ENCODE measurements around the gene PRR11. TPM values are rescaled to one million over a fixed set of nuclear protein-coding genes. Genes with fewer than 3 reads are reported as not detected.

The PRR11 gene
- total RNA-seq, 4 donors from 2014 or later = 0.89 to 2.2 (median 1.3) TPM

- 66 to 74% methylated on average over 5 of the region's 5 CpGs for WGBS, 2 donors
- DNase-seq = no peak
- Histone ChIP-seq H3K4me1 (peaks cover 19 to 21% of the 10 kb centered on the region in 2 donors), H3K9me3 (no peaks in the 10 kb centered on the region), H3K4me3 (replicated peaks in 1 of 3) (no peak overlapping the region), H3K27ac (no peak overlapping the region), H3K27me3 (no peaks in the 10 kb centered on the region), H3K36me3 (no peaks in the 10 kb centered on the region)
- TF ChIP-seq POLR2A (IDR thresholded peaks at IDR 0.05) (no peak), CTCF (IDR thresholded peaks at IDR 0.05) (no peak)
- intact Hi-C loops (cut with DNase I) = loop anchor here (10.0 kb wide), 1 partner anchor 46 kb away; the partner anchor contains the start of gene TRIM37
Measured at GRCh38 chr17:59151006-59151405, 4.5 kb upstream of the PRR11 start.

GRCh38 chr17:59151591-59151990 is 4.0 kb upstream of the PRR11 start:
- Histone ChIP-seq H3K9me3 (no peaks in the 10 kb centered on the region), H3K4me3 (replicated peaks in 1 of 3) (no peak overlapping the region), H3K4me1 (peaks cover 19 to 22% of the 10 kb centered on the region in 2 donors), H3K36me3 (no peaks in the 10 kb centered on the region), H3K27me3 (no peaks in the 10 kb centered on the region), H3K27ac (no peak overlapping the region)
- no peak for TF ChIP-seq POLR2A (IDR thresholded peaks at IDR 0.05)
- TF ChIP-seq CTCF (IDR thresholded peaks at IDR 0.05) = no peak
- intact Hi-C loops (cut with DNase I) = loop anchor here (10.0 kb wide), 1 partner anchor 47 kb away; the partner anchor contains the start of gene TRIM37
- DNase-seq = no peak
- 19 to 30% methylated on average over 1 of the region's 1 CpG for WGBS, 2 donors

- Histone ChIP-seq H3K4me3 (replicated peaks in 1 of 3) (no peak overlapping the region), H3K9me3 (no peaks in the 10 kb centered on the region), H3K4me1 (peaks cover 19 to 22% of the 10 kb centered on the region in 2 donors), H3K27me3 (no peaks in the 10 kb centered on the region), H3K27ac (no peak overlapping the region), H3K36me3 (no peaks in the 10 kb centered on the region)
- 50 to 78% methylated on average over 1 of the region's 1 CpG for WGBS, 2 donors
- no peak for DNase-seq
- TF ChIP-seq CTCF (IDR thresholded peaks at IDR 0.05) (no peak), POLR2A (IDR thresholded peaks at IDR 0.05) (no peak)
- intact Hi-C loops (cut with DNase I) = loop anchor here (10.0 kb wide), 1 partner anchor 48 kb away; the partner anchor contains the start of gene TRIM37
Measured at GRCh38 chr17:59152925-59153324, 2.6 kb upstream of the PRR11 start.

- no peaks in the 10 kb centered on the region for H3K27me3 ChIP-seq
- peak overlapping the region; percentile 2 to 81 (median 80) for H3K27ac ChIP-seq
- intact Hi-C loops (cut with DNase I) = loop anchor here (10.0 kb wide), 1 partner anchor 50 kb away; the partner anchor contains the start of gene TRIM37
- H3K9me3 ChIP-seq = no peaks in the 10 kb centered on the region
- peak overlapping the region; percentile 24 to 52 (median 43) for H3K4me3 ChIP-seq (replicated peaks in 1 of 3)
- peak; percentile 45 to 50 for DNase-seq
- H3K36me3 ChIP-seq = no peaks in the 10 kb centered on the region
- no peak for TF ChIP-seq POLR2A (IDR thresholded peaks at IDR 0.05)
- no peak for TF ChIP-seq CTCF (IDR thresholded peaks at IDR 0.05)
- peaks cover 19 to 22% of the 10 kb centered on the region in 2 donors for H3K4me1 ChIP-seq
- 0 to 1% methylated on average over 25 of the region's 25 CpGs for WGBS, 2 donors
Measured at GRCh38 chr17:59154292-59154720, 1.2 kb upstream of the PRR11 start.

GRCh38 chr17:59154721-59155438 is 666 bp upstream of the PRR11 start, which contains the start of gene SKA2:
SKA2 (minus strand) TSS chr17:59155186; CDS start chr17:59155163, 23 bp downstream.
- H3K4me1 ChIP-seq = peaks cover 19 to 22% of the 10 kb centered on the region in 2 donors
- peak within 1 kb of the TSS; percentile 24 to 52 (median 43) for H3K4me3 ChIP-seq (replicated peaks in 1 of 3)
- WGBS, 2 donors = 0% methylated on average over 24 to 36 of the region's 39 CpGs
- H3K36me3 ChIP-seq = no peaks in the 10 kb centered on the region
- H3K9me3 ChIP-seq = no peaks in the 10 kb centered on the region
- intact Hi-C loops (cut with DNase I) = loop anchor here (10.0 kb wide), 1 partner anchor 50 kb away; the partner anchor contains the start of gene TRIM37
- peak in 1 of 6 experiments; percentile 9 for TF ChIP-seq CTCF (IDR thresholded peaks at IDR 0.05)
- peak in 1 of 2 donors; percentile 65 for TF ChIP-seq POLR2A (IDR thresholded peaks at IDR 0.05)
- peak within 1 kb of the TSS; percentile 2 to 81 (median 80) for H3K27ac ChIP-seq
- peak; percentile 98 for DNase-seq
- H3K27me3 ChIP-seq = no peaks in the 10 kb centered on the region

Data from thyroid gland (tissue), 4 donors.